SU-DHL-6 (cell line): ENCODE measurements around the gene INHBA.

Experiments
- H2AFZ ChIP-seq: fragments of 200-600 bp; sonication (generic); 2 replicates; pipeline ENCODE4 v1.6.1; 2014; ENCODE audit warnings: low read depth, mild to moderate bottlenecking, moderate library complexity, mixed read lengths, antibody characterized with exemption, low read length; ENCODE audit not compliant: severe bottlenecking
- H3F3A ChIP-seq: fragments of 200-600 bp; shearing (Covaris generic); 2 replicates; pipeline ENCODE4 v1.6.0; 2016; ENCODE audit warnings: antibody characterized with exemption, mild to moderate bottlenecking; ENCODE audit not compliant: insufficient read depth
- H3K27ac ChIP-seq: fragments of 200-600 bp; sonication (generic); 2 replicates; pipeline ENCODE4 v1.5.1; 2016; ENCODE audit warnings: low read depth, mild to moderate bottlenecking, low read length, moderate library complexity, mixed read lengths
- H3K27me3 ChIP-seq: fragments of 200-600 bp; sonication (generic), shearing (Covaris generic); 2 replicates; pipeline ENCODE4 v1.6.0; 2014; ENCODE audit warnings: mild to moderate bottlenecking, low read length
- H3K36me3 ChIP-seq: fragments of 200-600 bp; sonication (generic); 2 replicates; pipeline ENCODE4 v1.6.1; 2014; ENCODE audit warnings: mild to moderate bottlenecking, low read length, mixed read lengths
- H3K4me2 ChIP-seq: fragments of 300-600, 200-600 bp; shearing (Covaris generic), sonication (generic); 2 replicates; pipeline ENCODE4 v1.6.0; 2014; ENCODE audit warnings: low read length, low read depth, mild to moderate bottlenecking; ENCODE audit not compliant: poor library complexity, severe bottlenecking
- H3K4me3 ChIP-seq: fragments of 200-600 bp; sonication (generic); 2 replicates; pipeline ENCODE4 v1.5.1; 2014; ENCODE audit warnings: antibody characterized with exemption, low read length, mild to moderate bottlenecking, mixed read lengths; ENCODE audit not compliant: insufficient read depth, poor library complexity, severe bottlenecking
- H3K79me2 ChIP-seq: fragments of 200-600 bp; sonication (generic); 2 replicates; pipeline ENCODE4 v1.6.1; 2014; ENCODE audit warnings: mild to moderate bottlenecking, low read length, moderate library complexity; ENCODE audit not compliant: insufficient read depth
- H3K9ac ChIP-seq: fragments of 200-600 bp; sonication (generic); 2 replicates; pipeline ENCODE4 v1.7.0; 2014; ENCODE audit warnings: mild to moderate bottlenecking, low read length
- H3K9me2 ChIP-seq: fragments of 200-600 bp; sonication (generic); replicated peaks from 2 replicates; pipeline ENCODE4 v1.6.1; 2014; ENCODE audit warnings: low read length; ENCODE audit not compliant: insufficient read depth
- H3K9me3 ChIP-seq: fragments of 200-600 bp; sonication (generic); 2 replicates; pipeline ENCODE4 v1.6.1; 2014; ENCODE audit warnings: low read length, mixed read lengths; ENCODE audit not compliant: insufficient read depth
- H4K20me1 ChIP-seq: fragments of 200-600 bp; sonication (generic); 2 replicates; pipeline ENCODE4 v1.6.1; 2014; ENCODE audit warnings: low read depth, mild to moderate bottlenecking, antibody characterized with exemption, low read length, moderate library complexity, mixed read lengths
- EZH2phosphoT487 ChIP-seq: fragments of 200-600 bp; sonication (generic), shearing (Covaris generic); conservative IDR thresholded peaks from 2 replicates; pipeline ENCODE4 v1.6.1; 2018; ENCODE audit warnings: mild to moderate bottlenecking, antibody characterized with exemption, low read length, moderate library complexity, mixed read lengths
- TF ChIP-seq, protein P1 (sequence below): fragments of 200-600 bp; sonication (generic); IDR thresholded peaks from one replicate; pipeline ENCODE4 v1.5.1; 2017; ENCODE audit warnings: antibody characterized with exemption, mild to moderate bottlenecking, low read length, moderate library complexity; ENCODE audit not compliant: insufficient read depth, poor library complexity, severe bottlenecking

The INHBA gene

DNA sequence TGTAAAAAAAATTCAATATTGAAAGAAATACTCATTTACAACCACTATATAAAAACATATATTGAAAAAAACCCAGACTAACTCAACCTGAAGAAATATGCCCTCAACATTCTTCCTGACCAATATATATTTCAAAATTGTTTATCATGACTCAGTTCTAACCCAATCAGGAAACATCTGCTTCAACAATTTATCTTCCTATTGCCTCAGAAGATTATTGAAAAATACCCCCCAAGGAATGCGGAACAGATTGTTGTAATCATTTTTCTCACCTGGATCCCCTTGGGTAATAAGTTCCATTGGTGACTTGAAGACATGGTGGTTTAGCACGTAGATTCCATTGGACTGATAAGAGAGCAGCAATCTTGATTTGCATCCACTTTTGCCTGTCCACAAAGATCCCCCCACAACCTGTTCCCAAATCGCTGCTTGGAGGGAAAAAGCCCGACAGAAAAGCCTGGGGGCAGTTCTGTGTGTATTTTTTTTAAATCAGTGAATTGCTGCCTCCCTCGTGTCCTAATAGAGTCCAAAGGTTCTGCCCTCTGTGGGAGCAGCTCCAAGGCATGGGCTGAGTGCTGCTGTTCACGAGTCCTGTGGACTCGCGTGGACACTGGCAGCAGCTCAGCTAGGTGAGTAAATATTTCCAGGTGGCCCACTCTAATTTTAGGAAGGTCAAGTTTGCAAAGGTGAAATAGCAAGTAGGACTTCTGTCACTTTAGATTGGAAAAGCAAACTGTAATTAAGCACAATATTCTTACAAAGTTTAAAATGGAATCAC is 5.9 kb upstream of the INHBA start:
- Histone ChIP-seq H3K27me3 (no peaks in the 10 kb centered on the region), H2AFZ (no peak overlapping the region), H3K9ac (no peak overlapping the region), H3K4me3 (no peak overlapping the region), H3K36me3 (no peaks in the 10 kb centered on the region), H3F3A (no peaks in the 10 kb centered on the region), H3K9me2 (no peaks in the 10 kb centered on the region), H3K4me2 (no peak overlapping the region), H3K9me3 (no peaks in the 10 kb centered on the region), H4K20me1 (no peaks in the 10 kb centered on the region), H3K79me2 (no peaks in the 10 kb centered on the region), H3K27ac (no peak overlapping the region)
- TF ChIP-seq EZH2phosphoT487 = no peak
- TF ChIP-seq, protein P1, sequence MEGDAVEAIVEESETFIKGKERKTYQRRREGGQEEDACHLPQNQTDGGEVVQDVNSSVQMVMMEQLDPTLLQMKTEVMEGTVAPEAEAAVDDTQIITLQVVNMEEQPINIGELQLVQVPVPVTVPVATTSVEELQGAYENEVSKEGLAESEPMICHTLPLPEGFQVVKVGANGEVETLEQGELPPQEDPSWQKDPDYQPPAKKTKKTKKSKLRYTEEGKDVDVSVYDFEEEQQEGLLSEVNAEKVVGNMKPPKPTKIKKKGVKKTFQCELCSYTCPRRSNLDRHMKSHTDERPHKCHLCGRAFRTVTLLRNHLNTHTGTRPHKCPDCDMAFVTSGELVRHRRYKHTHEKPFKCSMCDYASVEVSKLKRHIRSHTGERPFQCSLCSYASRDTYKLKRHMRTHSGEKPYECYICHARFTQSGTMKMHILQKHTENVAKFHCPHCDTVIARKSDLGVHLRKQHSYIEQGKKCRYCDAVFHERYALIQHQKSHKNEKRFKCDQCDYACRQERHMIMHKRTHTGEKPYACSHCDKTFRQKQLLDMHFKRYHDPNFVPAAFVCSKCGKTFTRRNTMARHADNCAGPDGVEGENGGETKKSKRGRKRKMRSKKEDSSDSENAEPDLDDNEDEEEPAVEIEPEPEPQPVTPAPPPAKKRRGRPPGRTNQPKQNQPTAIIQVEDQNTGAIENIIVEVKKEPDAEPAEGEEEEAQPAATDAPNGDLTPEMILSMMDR = no peak

DNA sequence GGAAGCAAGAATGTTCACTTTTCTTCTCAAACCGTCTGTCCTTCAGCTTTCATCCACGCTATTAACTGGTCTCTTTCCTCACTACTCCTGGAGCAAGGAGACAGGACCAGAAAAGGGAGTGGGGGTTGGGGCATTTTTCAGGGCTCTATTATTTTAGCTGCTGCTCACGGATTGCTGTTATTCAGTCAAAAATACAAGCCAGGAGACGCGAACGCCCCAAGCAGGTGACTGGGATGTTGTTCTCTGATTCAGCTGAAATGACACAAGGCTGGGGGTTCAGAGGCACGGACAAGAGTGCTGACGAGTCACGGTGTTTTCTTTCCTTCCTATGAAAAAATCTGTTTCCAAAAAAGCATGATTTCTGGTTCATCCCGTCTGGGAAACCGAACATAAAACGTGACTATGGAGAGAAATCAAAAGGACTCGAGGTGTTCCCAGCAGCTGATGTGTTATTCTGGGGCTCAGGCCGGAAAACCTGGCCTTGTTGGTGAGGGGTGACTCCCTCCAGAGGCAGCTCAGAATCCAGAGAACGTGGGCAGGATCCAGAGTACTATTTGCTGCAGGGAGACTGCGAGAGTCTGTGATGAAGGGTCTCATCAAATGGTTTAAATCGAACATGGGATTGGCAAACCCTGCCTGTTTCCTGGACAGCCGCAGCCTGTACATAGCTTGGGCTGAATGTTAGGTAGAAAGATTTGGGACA is 3.5 kb upstream of the INHBA start:
- no peaks in the 10 kb centered on the region for H3K9me3 ChIP-seq
- H3K4me2 ChIP-seq = no peak overlapping the region
- H3K79me2 ChIP-seq = no peaks in the 10 kb centered on the region
- H3K27me3 ChIP-seq = no peaks in the 10 kb centered on the region
- H3K36me3 ChIP-seq = no peaks in the 10 kb centered on the region
- no peaks in the 10 kb centered on the region for H3K9me2 ChIP-seq
- no peak overlapping the region for H3K27ac ChIP-seq
- H3F3A ChIP-seq = no peaks in the 10 kb centered on the region
- no peaks in the 10 kb centered on the region for H4K20me1 ChIP-seq
- H3K9ac ChIP-seq = no peak overlapping the region
- no peak overlapping the region for H3K4me3 ChIP-seq
- TF ChIP-seq, protein P1 = no peak
- TF ChIP-seq EZH2phosphoT487 = no peak
- no peak overlapping the region for H2AFZ ChIP-seq

DNA sequence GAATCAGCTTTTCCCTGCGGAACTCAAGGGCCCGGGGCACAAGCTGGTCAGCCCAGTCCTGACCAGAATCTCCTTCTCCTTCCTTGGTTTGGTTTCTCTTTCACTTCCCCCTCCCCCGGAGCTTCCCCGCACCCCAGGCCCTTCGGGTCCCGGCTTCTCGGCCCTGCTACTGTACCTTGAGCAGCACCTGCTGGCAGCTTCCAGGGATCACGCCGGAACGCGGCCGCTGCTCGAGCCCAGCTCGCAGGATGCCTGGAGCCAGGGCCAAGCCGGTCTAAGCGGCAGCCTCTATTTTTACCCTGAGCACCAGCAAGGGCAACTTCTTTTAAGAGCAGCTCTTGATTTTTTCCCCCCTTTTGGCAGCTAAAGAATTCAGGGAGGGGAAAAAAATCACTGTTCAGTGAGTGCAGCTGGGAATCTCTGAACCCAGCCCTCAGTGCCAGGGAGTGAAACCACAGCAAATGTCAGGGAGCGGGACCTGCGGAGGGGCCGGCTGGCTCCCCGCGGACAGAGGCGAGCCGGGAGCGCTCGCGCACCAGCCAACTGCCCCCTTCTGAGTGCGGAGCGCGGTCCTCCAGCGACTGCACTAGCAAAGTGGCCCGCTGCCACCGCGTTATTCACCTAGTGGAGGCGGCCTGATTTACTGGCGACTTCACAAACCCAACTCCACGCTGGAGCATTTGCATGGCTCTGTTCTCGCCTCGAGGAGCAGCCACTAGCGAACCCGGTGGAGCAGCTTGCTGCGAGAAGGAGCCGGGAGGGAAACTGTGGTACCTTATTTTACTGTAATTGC is 2.4 kb upstream of the INHBA start:
- no peaks in the 10 kb centered on the region for H3F3A ChIP-seq
- TF ChIP-seq, protein P1 = peak; percentile 95
- no peak for TF ChIP-seq EZH2phosphoT487
- no peaks in the 10 kb centered on the region for H3K36me3 ChIP-seq
- H3K27me3 ChIP-seq = no peaks in the 10 kb centered on the region
- no peaks in the 10 kb centered on the region for H4K20me1 ChIP-seq
- H3K4me3 ChIP-seq = peak overlapping the region; percentile 39
- H3K79me2 ChIP-seq = no peaks in the 10 kb centered on the region
- H3K27ac ChIP-seq = no peak overlapping the region
- peak overlapping the region; percentile 73 for H3K4me2 ChIP-seq
- H3K9me3 ChIP-seq = no peaks in the 10 kb centered on the region
- H3K9me2 ChIP-seq = no peaks in the 10 kb centered on the region
- peak overlapping the region; percentile 46 for H3K9ac ChIP-seq
- peak overlapping the region; percentile 80 for H2AFZ ChIP-seq
